Activated CD8-positive, alpha-beta memory T cell treated with anti-CD3 and anti-CD28 coated beads for 24 hours (primary cell): ENCODE measurements around the gene GAPDH.
"Not testable (repeated sequence)": the region's sequence is repeated elsewhere in the genome, so short reads cannot be mapped to it uniquely, and the experiment has no call there.

Source experiments
- DNase-seq: peaks from one replicate; pipeline ENCODE4 v3.0.0-alpha.2; 2020

GAPDH gene

GRCh38 chr12:6547987-6548386 is 13.7 kb downstream of the GAPDH start:
- DNase-seq = no peak

- no peak for DNase-seq
Measured at GRCh38 chr12:6548556-6548955, 14.2 kb downstream of the GAPDH start.

GRCh38 chr12:6548966-6549683 is 14.8 kb downstream of the GAPDH start:
- no peak for DNase-seq

GRCh38 chr12:6549684-6550151 is 15.4 kb downstream of the GAPDH start:
- DNase-seq = no peak

GRCh38 chr12:6550294-6551062 is 16.2 kb downstream of the GAPDH start:
- DNase-seq = no peak

- DNase-seq = no peak
Measured at GRCh38 chr12:6551063-6551461, 16.7 kb downstream of the GAPDH start.

GRCh38 chr12:6551496-6552139 is 17.3 kb downstream of the GAPDH start:
- no peak for DNase-seq

GRCh38 chr12:6552140-6552551 is 17.8 kb downstream of the GAPDH start:
- no peak for DNase-seq

GRCh38 chr12:6553051-6553868 is 18.9 kb downstream of the GAPDH start:
- no peak for DNase-seq

GRCh38 chr12:6554168-6555017 is 20.1 kb downstream of the GAPDH start:
- DNase-seq = peak; percentile 86

- peak; percentile 68 for DNase-seq
Measured at GRCh38 chr12:6555018-6555691, 20.8 kb downstream of the GAPDH start.

- DNase-seq = not testable (repeated sequence)
Measured at GRCh38 chr12:6556496-6556817, 22.1 kb downstream of the GAPDH start.

GRCh38 chr12:6556857-6557256 is 22.5 kb downstream of the GAPDH start:
- DNase-seq = no peak

- DNase-seq = not testable (repeated sequence)
Measured at GRCh38 chr12:6558014-6558760, 23.9 kb downstream of the GAPDH start.

GRCh38 chr12:6559500-6559899 is 25.2 kb downstream of the GAPDH start:
- no peak for DNase-seq

GRCh38 chr12:6560501-6561205 is 26.3 kb downstream of the GAPDH start:
- no peak for DNase-seq

GRCh38 chr12:6562881-6563280 is 28.6 kb downstream of the GAPDH start:
- no peak for DNase-seq

- DNase-seq = peak; percentile 86
Measured at GRCh38 chr12:6563448-6564050, 29.2 kb downstream of the GAPDH start.

GRCh38 chr12:6567112-6567670 is 32.9 kb downstream of the GAPDH start:
- DNase-seq = no peak
